NCI-H82 treated with DMSO at 0.1 percent for 48 hours (cell line): ENCODE results near the gene TMEM161A.
"Not testable (repeated sequence)": the region's sequence is repeated elsewhere in the genome, so short reads cannot be mapped to it uniquely, and the experiment has no call there.

Experiments
- DNase-seq: peaks from one replicate; lab custom pipeline; 2025; ENCODE audit not compliant: unreplicated experiment; lab: John Stamatoyannopoulos, UW

Gene TMEM161A

GRCh38 chr19:19138109-19138981, at the start of gene TMEM161A:
Gene TMEM161A, minus strand, starts transcription at chr19:19138478. Its CDS starts 50 bp downstream, at chr19:19138428.
- peak; percentile 98 for DNase-seq

GRCh38 chr19:19186742-19187141, 48.5 kb upstream of the TMEM161A start:
- no peak for DNase-seq

- DNase-seq = peak; percentile 38
These were observed 47.8 kb upstream of the TMEM161A start for GRCh38 chr19:19185853-19186740.

- DNase-seq = no peak
These were observed 43.3 kb upstream of the TMEM161A start for GRCh38 chr19:19181488-19181998.

- no peak for DNase-seq
These were observed 41.5 kb upstream of the TMEM161A start for GRCh38 chr19:19179548-19180441.

- DNase-seq = no peak
These were observed 38.7 kb upstream of the TMEM161A start for GRCh38 chr19:19176950-19177349.

- not testable (repeated sequence) for DNase-seq
These were observed 35.0 kb upstream of the TMEM161A start for GRCh38 chr19:19173243-19173642.

GRCh38 chr19:19171821-19172532, 33.7 kb upstream of the TMEM161A start:
- no peak for DNase-seq

- DNase-seq = no peak
These were observed 32.8 kb upstream of the TMEM161A start for GRCh38 chr19:19170873-19171672.

GRCh38 chr19:19170053-19170872, 32.0 kb upstream of the TMEM161A start, which contains the start of gene MEF2B:
Gene MEF2B, minus strand, starts transcription at chr19:19170263. Its CDS starts 19,528 bp downstream, at chr19:19150735.
- peak; percentile 80 for DNase-seq

- no peak for DNase-seq
These were observed 31.2 kb upstream of the TMEM161A start for GRCh38 chr19:19169236-19170052.

- no peak for DNase-seq
These were observed 29.3 kb upstream of the TMEM161A start for GRCh38 chr19:19167612-19168011.

GRCh38 chr19:19165396-19165795, 27.1 kb upstream of the TMEM161A start:
- no peak for DNase-seq

- DNase-seq = no peak
These were observed 24.2 kb upstream of the TMEM161A start for GRCh38 chr19:19162495-19162894.

GRCh38 chr19:19160461-19161035, 22.3 kb upstream of the TMEM161A start:
- DNase-seq = no peak

GRCh38 chr19:19159534-19159933, 21.3 kb upstream of the TMEM161A start:
- no peak for DNase-seq

GRCh38 chr19:19157808-19158207, 19.5 kb upstream of the TMEM161A start:
- DNase-seq = no peak
